ENCODE results near the gene RBM47. TPM values are rescaled to one million over a fixed set of nuclear protein-coding genes. Genes with fewer than 3 reads are reported as not detected.
"Not testable (repeated sequence)": the region's sequence is repeated elsewhere in the genome, so short reads cannot be mapped to it uniquely, and the experiment has no call there.

Gene RBM47
- total RNA-seq, 2 donors from 2014 or later: 10.9 to 12.0 TPM

GRCh38 chr4:40419231-40419912 lies 210.3 kb downstream of the RBM47 start:
- peaks cover 6 to 7% of the 10 kb centered on the region in 2 donors for H3K9me3 Mint-ChIP-seq
- no peak for DNase-seq
- H3K27ac Mint-ChIP-seq: no peak overlapping the region
- H3K27me3 Mint-ChIP-seq (ENCODE audit: low read depth): peaks cover 1% of the 10 kb centered on the region
- H3K36me3 Mint-ChIP-seq (ENCODE audit: insufficient read depth in 2 of 2): peaks cover 6 to 7% of the 10 kb centered on the region in 2 donors
- peaks cover 6% of the 10 kb centered on the region for H3K4me1 Mint-ChIP-seq (ENCODE audit: low read depth)
- no peak overlapping the region for H3K4me3 Mint-ChIP-seq
- no peak for ATAC-seq (replicated peaks in 1 of 2)

GRCh38 chr4:40418430-40419230 lies 211.0 kb downstream of the RBM47 start:
- Mint-ChIP-seq H3K4me3 (no peak overlapping the region), H3K27ac (peak overlapping the region; percentile 27), H3K4me1 (ENCODE audit: low read depth) (peaks cover 6% of the 10 kb centered on the region), H3K27me3 (ENCODE audit: low read depth) (peaks cover 6% of the 10 kb centered on the region), H3K9me3 (peaks cover 6 to 7% of the 10 kb centered on the region in 2 donors), H3K36me3 (ENCODE audit: insufficient read depth in 2 of 2) (peaks cover 6 to 7% of the 10 kb centered on the region in 2 donors)
- DNase-seq (no peak), ATAC-seq (replicated peaks in 1 of 2) (no peak)

DNA sequence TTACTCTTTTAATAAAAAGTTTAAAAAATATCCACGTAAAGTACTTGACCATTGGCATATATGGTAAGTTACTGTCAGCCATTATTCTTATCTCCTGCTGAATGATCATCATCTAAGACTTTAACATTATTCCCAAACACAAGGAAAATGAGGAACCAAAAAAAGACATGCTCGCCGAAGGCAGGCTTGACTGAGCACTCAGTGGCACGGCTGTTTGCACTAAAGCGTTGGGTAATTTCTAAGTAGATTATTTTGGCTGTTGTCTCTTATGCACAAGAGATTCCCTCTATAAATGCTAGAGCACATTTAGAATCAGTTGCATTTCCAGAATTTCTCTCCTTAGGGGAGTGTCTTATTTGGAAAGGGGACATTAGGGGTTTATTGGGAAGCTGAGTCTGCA lies 211.7 kb downstream of the RBM47 start:
- Mint-ChIP-seq H3K27me3 (ENCODE audit: low read depth) (peaks cover 6% of the 10 kb centered on the region), H3K36me3 (ENCODE audit: insufficient read depth in 2 of 2) (peaks cover 5 to 6% of the 10 kb centered on the region in 2 donors), H3K4me1 (ENCODE audit: low read depth) (peaks cover 6% of the 10 kb centered on the region), H3K27ac (no peak overlapping the region), H3K4me3 (no peak overlapping the region), H3K9me3 (peaks cover 6 to 7% of the 10 kb centered on the region in 2 donors)
- no peak for ATAC-seq (replicated peaks in 1 of 2)
- no peak for DNase-seq

GRCh38 chr4:40414673-40415072 lies 215.0 kb downstream of the RBM47 start:
- H3K27ac Mint-ChIP-seq: no peak overlapping the region
- ATAC-seq (replicated peaks in 1 of 2) (no peak), DNase-seq (no peak)
- peaks cover 3 to 4% of the 10 kb centered on the region in 2 donors for H3K36me3 Mint-ChIP-seq (ENCODE audit: insufficient read depth in 2 of 2)
- peaks cover 4 to 5% of the 10 kb centered on the region in 2 donors for H3K9me3 Mint-ChIP-seq
- H3K4me1 Mint-ChIP-seq (ENCODE audit: low read depth): no peaks in the 10 kb centered on the region
- no peak overlapping the region for H3K4me3 Mint-ChIP-seq
- peaks cover 6% of the 10 kb centered on the region for H3K27me3 Mint-ChIP-seq (ENCODE audit: low read depth)

DNA sequence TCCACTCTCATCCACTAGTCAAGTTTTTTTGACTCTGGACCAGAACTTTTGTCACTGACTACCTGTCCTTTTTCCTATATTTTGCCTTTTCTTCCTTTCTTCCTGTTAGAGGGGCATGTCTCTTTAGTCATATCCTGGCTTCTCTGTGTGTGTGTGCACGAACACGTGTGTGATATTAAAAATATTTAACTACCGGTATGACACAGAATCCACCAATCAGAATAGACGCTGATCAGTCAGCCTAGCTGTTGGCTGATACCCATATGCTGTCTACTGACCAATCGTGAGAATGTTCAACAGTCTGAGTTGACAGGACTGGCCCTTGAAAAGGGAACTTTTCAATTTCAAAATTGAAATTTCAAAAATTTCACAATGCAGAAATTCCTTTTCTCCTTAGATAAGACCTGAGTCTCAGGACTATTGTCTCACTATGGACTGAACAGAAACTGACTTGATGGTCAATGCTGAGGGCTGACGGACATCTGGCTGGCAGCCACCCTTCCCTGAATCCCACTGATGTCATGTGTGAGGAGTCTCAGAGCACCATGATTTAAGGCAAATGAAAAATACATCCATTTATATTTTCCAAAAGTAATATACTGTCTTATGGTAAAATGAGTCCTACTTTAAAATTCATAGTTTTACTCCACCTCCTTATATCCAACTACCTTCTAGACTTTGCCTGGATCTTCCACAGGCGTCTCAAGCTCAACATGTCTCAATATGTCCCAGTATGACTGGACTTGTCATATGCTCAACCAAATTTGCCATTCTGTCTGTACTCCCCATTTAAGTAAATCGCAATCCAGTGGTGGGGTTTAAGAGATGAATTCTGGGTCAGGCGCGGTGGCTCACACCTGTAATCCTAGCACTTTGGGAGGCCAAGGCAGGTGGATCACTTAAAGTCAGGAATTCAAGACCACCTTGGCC lies 216.5 kb downstream of the RBM47 start:
- no peaks in the 10 kb centered on the region for H3K4me1 Mint-ChIP-seq (ENCODE audit: low read depth)
- no peak overlapping the region for H3K27ac Mint-ChIP-seq
- H3K27me3 Mint-ChIP-seq (ENCODE audit: low read depth): peaks cover 6% of the 10 kb centered on the region
- ATAC-seq (replicated peaks in 1 of 2) (no peak), DNase-seq (no peak)
- H3K36me3 Mint-ChIP-seq (ENCODE audit: insufficient read depth in 2 of 2): no peaks in the 10 kb centered on the region
- peaks cover 0 to 1% of the 10 kb centered on the region in 2 donors for H3K9me3 Mint-ChIP-seq
- no peak overlapping the region for H3K4me3 Mint-ChIP-seq

- Mint-ChIP-seq H3K36me3 (ENCODE audit: insufficient read depth in 2 of 2) (peaks cover 5 to 7% of the 10 kb centered on the region in 2 donors), H3K27me3 (ENCODE audit: low read depth) (peaks cover 6% of the 10 kb centered on the region), H3K4me3 (no peak overlapping the region), H3K4me1 (ENCODE audit: low read depth) (no peaks in the 10 kb centered on the region), H3K9me3 (peaks cover 4 to 5% of the 10 kb centered on the region in 2 donors), H3K27ac (no peak overlapping the region)
- ATAC-seq (replicated peaks in 1 of 2): no peak
- no peak for DNase-seq
These were observed 217.3 kb downstream of the RBM47 start for GRCh38 chr4:40412388-40412787.

GRCh38 chr4:40409835-40410234 lies 219.8 kb downstream of the RBM47 start:
- H3K4me1 Mint-ChIP-seq (ENCODE audit: low read depth): no peaks in the 10 kb centered on the region
- peaks cover 11 to 15% of the 10 kb centered on the region in 2 donors for H3K36me3 Mint-ChIP-seq (ENCODE audit: insufficient read depth in 2 of 2)
- no peak overlapping the region for H3K4me3 Mint-ChIP-seq
- no peak overlapping the region for H3K27ac Mint-ChIP-seq
- ATAC-seq (replicated peaks in 1 of 2) (no peak), DNase-seq (no peak)
- peaks cover 7 to 10% of the 10 kb centered on the region in 2 donors for H3K9me3 Mint-ChIP-seq
- peaks cover 6% of the 10 kb centered on the region for H3K27me3 Mint-ChIP-seq (ENCODE audit: low read depth)

- not testable (repeated sequence) for H3K4me3 Mint-ChIP-seq; H3K27ac Mint-ChIP-seq; H3K27me3 Mint-ChIP-seq (ENCODE audit: low read depth); H3K4me1 Mint-ChIP-seq (ENCODE audit: low read depth); DNase-seq; ATAC-seq (replicated peaks in 1 of 2)
- peaks cover 7 to 10% of the 10 kb centered on the region in 2 donors for H3K9me3 Mint-ChIP-seq
- H3K36me3 Mint-ChIP-seq (ENCODE audit: insufficient read depth in 2 of 2): peaks cover 11 to 15% of the 10 kb centered on the region in 2 donors
These were observed 222.2 kb downstream of the RBM47 start for GRCh38 chr4:40407468-40407867.

GRCh38 chr4:40406340-40406739 lies 223.3 kb downstream of the RBM47 start:
- H3K9me3 Mint-ChIP-seq: peaks cover 7 to 10% of the 10 kb centered on the region in 2 donors
- H3K4me1 Mint-ChIP-seq (ENCODE audit: low read depth): no peaks in the 10 kb centered on the region
- no peak for ATAC-seq (replicated peaks in 1 of 2)

DNA sequence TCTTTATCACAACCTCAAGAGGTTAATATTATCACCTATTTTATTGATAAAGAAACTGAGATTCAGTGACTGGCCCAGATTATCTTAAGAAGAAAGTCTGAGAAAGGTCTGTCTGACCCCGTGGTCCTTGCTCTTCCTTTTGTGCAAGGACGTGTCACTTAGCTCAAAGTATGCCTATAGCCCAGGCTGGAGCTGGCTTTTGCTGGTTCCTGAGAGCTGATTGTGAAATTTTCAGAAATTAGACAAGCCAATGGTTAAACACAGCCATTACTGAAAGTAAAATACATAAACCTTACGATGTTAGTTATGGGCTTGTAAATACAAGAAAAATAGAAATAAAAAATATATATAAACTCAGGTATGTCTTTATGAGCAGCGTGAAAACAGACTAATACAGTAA lies 224.5 kb downstream of the RBM47 start:
- Mint-ChIP-seq H3K4me3 (no peak overlapping the region), H3K4me1 (ENCODE audit: low read depth) (no peaks in the 10 kb centered on the region), H3K27me3 (ENCODE audit: low read depth) (no peaks in the 10 kb centered on the region), H3K27ac (no peak overlapping the region), H3K9me3 (peaks cover 7 to 10% of the 10 kb centered on the region in 2 donors), H3K36me3 (ENCODE audit: insufficient read depth in 2 of 2) (peaks cover 11 to 15% of the 10 kb centered on the region in 2 donors)
- ATAC-seq (replicated peaks in 1 of 2) (no peak), DNase-seq (no peak)

More at GRCh38 chr4:40406340-40406739, 223.3 kb downstream of the RBM47 start:
- H3K36me3 Mint-ChIP-seq (ENCODE audit: insufficient read depth in 2 of 2): peaks cover 11 to 15% of the 10 kb centered on the region in 2 donors
- no peak for DNase-seq
- H3K4me3 Mint-ChIP-seq: no peak overlapping the region
- H3K27me3 Mint-ChIP-seq (ENCODE audit: low read depth): no peaks in the 10 kb centered on the region
- no peak overlapping the region for H3K27ac Mint-ChIP-seq

GRCh38 chr4:40403081-40403480 lies 226.6 kb downstream of the RBM47 start:
- peaks cover 7 to 10% of the 10 kb centered on the region in 2 donors for H3K9me3 Mint-ChIP-seq
- no peak overlapping the region for H3K4me3 Mint-ChIP-seq
- H3K27ac Mint-ChIP-seq: no peak overlapping the region
- no peaks in the 10 kb centered on the region for H3K4me1 Mint-ChIP-seq (ENCODE audit: low read depth)
- ATAC-seq (replicated peaks in 1 of 2): no peak
- H3K36me3 Mint-ChIP-seq (ENCODE audit: insufficient read depth in 2 of 2): peaks cover 11 to 14% of the 10 kb centered on the region in 2 donors
- H3K27me3 Mint-ChIP-seq (ENCODE audit: low read depth): no peaks in the 10 kb centered on the region
- no peak for DNase-seq

DNA sequence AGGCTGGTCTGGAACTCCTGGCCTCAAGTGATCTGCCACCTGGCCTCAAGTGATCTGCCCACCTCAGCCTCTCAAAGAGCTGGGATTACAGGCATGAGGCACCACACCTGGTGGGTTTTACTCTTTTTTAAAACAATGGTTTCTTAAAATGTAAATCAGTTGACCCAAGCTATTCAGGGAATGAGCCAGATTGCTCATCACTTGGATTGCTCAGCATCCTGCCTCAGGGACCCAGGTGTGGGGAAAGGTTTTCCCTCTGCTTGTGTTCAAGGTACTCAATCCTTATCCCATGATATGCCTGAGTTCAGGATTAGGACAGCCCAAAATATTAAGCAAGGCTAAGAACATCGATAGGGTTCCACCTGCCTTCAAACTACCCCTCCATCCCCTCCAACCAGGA lies 227.1 kb downstream of the RBM47 start:
- H3K4me3 Mint-ChIP-seq: no peak overlapping the region
- no peaks in the 10 kb centered on the region for H3K4me1 Mint-ChIP-seq (ENCODE audit: low read depth)
- H3K27ac Mint-ChIP-seq: no peak overlapping the region
- ATAC-seq (replicated peaks in 1 of 2) (no peak), DNase-seq (no peak)
- H3K27me3 Mint-ChIP-seq (ENCODE audit: low read depth): no peaks in the 10 kb centered on the region
- H3K9me3 Mint-ChIP-seq: peaks cover 4 to 7% of the 10 kb centered on the region in 2 donors
- H3K36me3 Mint-ChIP-seq (ENCODE audit: insufficient read depth in 2 of 2): peaks cover 8 to 9% of the 10 kb centered on the region in 2 donors

Measured in activated T-cell treated with anti-CD3 and anti-CD28 coated beads, Interleukin-2, amount 50 U/mL, for 72 hours (primary cell).